HG02884 (cell line): Measurements from ENCODE around the gene ZDHHC4.

Experiments
- ATAC-seq: cut with Tn5 transposase; IDR thresholded peaks from one replicate; pipeline ENCODE4 v1.9.1; 2021; ENCODE audit warnings: mild to moderate bottlenecking, moderate library complexity; ENCODE audit not compliant: unreplicated experiment

The ZDHHC4 gene

DNA sequence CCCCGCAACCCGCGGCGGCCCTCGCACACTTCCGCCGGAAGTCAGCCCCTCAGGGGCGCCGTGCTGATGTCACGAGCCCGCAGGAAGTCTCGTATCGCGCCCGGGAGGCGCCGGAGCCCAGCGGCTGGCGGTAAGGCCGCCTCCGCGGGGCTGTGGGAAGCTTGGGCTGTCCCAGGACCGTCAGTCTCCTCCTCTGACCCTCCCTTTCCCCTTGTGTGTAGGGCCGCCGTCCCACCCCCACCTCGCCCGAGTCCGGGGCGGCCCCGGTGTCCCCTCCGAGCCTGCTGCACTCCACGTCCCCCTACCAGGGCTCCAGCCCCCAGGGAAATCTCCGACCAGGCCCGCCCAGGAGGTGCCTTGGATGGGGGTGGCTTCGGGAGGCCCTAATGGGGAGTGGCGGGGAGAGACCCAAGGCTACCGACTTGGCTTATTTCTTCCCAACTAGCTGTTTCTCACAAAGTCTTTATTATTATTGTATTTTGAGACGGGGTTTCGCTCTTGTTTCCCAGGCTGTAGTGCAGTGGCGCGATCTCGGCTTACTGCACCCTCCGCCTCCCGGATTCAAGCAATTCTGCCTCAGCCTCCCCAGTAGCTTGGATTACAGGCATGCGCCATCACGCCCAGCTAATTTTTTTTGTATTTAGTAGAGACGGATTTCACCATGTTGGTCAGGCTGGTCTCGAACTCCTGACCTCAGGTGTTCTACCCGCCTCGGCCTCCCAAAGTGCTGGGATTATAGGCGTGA, at the start of gene ZDHHC4:
Gene ZDHHC4 (plus strand): TSS at position 86 of the 745 bp plus-strand sequence. CDS start 3,108 bp downstream, outside the sequence.
- peak; percentile 91 for ATAC-seq

DNA sequence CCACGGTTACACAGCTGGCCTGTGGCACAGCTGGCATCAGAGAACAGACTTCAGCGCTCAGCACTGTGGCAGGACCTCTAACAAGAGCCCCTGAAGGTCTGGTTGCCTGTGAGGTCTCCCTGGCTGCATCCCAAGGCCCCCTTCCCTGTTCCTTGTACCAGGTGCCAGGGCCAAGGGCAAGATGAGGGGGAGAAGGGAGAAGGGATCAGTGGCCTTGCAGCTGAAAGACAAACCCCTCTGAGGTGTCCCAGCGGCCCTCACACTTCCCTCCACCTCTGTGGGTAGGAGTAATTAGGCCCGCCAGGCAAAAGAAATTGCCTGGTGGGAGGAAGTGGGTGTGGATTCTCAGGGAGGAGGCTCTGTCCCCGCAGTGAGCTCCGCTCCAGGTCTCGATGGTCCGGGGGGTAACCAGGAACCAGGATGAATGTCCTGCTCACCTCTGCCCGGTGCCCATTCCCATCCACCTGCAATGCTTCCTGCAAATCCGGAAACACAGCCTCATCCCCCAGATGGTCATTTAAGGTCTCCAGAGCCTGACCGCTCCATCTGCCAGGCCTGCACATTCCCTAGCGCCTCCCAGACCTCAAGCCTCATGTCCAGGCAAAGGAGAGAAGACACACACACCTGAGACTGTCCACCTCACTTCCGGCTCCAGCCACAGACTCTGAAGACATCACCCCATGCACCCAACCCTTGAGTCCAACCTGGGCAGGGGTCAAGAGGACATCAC, 48.7 kb upstream of the ZDHHC4 start:
- no peak for ATAC-seq

DNA sequence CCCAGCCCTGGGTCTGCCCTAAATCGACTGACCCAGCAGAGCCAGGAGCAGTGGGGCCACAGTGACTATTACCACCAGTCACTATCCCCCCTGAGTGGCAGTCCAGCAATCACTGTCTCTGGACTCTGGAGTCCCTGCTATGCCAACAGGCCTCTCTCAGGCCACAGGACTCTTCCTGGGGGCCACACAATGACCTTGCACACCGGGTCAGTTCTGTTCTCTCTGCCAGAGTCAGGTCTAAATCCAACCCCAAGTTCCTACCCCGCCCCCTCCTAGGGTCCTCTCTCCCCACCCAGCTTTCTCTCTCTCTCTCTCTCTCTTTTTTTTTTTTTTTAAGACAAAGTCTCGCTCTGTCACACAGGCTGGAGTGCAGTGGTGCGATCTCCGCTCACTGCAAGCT, 47.6 kb upstream of the ZDHHC4 start:
- ATAC-seq = no peak

DNA sequence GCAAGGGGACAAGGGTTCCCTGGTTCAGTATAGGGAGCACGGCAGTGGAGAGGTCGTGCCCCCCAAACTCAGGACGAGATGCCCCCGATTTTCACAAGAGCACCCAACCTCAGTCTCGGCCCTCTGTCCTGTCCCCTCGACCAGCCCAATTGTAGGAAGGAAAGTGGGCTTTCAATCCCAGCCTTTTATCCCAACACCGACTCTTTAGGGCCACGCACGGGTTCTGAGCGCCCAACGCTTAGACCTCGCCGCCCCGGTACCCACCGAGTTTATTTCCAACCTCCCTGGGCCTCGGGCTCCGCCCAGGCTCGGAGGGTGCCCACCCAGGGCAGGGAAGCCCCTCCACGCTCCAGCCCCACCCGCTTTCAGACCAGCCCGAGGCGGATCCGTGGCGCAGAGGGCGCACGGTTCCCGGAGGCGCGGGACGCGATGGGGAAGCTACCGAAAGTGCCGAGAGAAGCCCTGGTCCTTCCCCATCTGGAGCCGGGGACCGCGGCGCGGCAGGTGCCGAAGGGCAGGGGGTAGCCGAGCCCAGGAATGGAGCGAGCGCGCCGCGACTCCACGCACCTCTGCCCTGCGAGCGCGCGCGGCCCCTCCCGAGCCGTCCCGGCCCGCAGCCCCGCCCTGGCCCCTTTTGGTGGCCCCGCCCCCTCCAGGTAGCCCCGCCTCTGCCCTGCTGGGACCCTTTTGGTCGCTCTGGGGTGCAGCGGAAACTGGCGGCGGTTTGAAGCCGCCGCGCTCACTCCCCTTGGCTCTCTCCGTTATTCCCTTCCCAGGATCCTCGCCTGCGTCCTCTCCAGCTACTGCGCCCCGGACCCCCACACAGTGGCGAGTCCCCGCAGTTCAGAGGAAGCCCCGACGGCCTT, 46.4 kb upstream of the ZDHHC4 start:
- no peak for ATAC-seq

DNA sequence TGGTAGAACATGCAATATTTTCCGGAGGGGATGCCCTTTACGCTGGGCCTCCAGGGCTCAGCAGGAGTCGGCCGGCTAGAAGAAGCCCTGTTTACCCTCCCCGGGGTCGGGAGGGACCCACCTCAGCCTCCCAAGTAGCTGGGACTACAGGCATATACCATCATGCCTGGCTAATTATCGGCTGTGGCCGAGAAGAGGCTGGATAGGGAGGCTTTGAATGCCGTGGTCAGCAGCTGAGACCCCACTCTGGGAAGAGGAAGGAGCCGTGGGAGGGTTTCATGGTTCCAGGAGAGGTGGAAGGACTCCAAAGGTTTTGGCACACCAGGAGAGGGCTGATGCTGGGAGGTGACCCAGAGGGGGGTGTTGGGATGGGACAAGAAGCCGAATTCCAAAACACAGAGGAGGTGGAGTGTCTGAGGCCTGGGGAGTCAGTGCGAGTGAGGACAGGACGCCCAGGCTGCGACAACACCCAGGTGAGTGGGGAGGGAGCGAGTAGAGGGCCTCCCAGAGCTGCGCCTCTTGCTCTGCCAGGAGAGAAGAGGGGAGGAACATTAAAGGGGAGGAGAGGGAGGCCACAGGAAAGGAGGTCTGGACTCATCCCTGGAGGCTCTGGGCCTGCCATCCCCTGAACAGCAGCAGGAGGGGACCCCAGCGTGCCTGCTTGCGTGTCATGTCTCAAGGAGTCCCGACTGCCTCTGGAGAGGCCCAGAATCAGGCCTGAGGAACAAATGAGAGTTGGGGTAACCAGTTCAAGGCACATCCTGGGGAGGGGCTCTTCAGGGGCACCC, 45.6 kb upstream of the ZDHHC4 start:
- no peak for ATAC-seq

DNA sequence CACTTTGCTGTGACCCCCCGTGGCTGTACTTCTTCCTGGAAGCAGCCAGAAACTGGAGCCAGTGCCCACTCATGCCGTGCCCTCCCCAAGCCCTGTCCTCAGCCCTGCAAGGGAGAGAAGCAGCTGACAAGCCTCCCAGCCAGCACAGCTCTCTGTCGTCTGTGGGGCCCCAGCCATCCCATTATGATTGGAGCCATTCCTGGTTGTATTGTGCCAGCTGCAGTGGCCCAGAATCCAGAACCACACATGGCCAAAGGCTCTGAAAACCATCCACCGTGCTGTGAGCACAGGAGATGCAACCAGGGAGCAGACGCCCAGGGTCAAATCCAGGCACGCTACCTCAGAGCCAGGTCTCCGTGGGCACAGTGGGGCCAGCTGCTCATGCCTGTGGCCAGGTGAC, 44.7 kb upstream of the ZDHHC4 start:
- ATAC-seq = no peak

DNA sequence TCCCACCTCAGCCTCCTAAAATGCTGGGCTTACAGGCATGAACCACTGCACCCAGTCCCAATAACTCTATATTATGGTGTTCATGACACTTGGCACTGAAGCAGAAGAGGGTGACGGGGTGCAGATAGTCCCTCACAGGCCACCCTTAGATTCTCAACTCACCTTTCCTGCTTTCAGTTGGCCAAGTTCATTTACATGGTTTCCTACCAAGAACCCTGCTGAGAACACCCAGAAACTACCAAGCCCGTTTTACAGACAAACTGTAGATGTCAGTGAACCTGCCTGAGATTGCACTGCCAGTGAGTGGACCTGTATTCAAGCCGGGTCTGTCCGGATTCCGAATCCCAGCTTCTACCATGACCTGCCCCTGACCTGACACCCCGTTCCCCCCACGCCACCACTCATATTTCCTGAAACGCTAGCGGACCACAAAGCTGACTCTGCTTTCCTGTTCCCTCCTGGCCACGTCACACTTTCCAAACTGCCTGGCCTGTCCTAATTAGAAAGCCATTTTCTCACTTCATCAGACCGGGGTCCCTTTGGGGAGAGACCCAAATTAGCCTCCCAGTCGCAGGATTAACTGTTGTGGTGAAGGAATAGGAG, 43.3 kb upstream of the ZDHHC4 start:
- no peak for ATAC-seq

DNA sequence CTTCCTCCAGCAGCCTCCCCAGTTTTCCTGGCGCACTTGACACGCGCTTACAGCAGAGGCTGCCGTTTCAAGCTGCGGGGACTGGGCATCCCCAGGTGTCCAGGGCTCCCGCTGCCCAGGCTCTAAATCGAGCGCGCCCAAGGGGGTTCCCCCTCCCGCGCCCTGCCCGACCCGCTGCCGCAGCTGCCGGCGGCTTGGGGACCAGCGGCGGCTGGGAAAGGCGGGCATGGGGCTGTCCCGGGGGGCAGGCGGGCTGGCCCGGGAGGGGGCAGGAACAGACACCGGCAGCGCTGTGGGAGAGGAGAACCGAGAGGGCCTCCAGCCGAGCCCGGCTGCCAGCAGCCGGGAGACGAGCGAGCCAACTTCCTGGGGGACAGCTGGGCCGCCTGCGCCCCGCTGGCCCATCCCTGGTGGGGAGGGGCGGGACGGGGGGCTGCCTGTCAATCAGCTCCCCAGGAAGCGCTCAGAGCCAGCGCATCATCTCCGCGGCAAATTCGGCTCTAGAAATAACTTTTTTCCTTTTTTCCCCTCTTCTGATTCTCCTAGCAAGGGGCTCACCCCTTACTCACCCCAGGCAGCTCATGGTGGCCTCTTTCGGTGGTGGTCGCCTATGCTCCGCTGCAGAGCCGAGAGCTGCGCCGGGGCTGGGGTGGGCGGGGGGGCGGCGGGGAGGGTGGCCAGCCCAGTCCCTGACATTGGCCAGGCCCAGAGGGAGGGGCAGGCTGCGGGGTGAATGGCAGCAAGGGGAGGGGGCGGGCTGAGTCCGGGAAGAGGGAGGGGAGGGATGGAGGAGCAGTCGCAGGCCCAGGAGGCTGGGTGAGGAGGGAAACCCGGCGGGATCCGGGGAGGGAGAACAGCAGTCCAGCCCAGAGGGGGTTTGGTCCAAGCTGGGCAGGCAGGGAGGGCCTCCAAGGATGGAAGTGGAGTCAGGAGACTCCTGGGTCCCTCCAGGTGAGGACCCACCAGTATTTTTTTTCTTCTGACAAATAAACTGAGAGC, 40.7 kb upstream of the ZDHHC4 start:
- no peak for ATAC-seq

DNA sequence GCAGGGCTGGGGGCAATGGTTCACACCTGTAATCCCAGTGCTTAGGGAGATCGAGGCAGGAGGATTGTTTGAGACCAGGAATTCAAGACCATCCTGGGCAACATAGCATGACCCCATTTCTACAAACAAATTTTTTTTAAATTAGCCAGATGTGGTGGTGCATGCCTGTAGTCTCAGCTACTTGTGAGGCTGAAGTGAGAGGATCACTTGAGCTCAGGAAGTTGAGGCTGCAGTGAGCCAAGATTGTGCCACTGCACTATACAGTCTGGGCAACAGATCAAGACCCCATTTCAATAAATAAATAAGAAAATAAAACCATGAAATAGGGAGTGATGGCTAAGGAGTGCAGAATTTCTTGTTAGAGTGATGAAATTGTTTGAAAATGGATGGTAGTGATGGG, 34.9 kb upstream of the ZDHHC4 start:
- ATAC-seq = no peak

DNA sequence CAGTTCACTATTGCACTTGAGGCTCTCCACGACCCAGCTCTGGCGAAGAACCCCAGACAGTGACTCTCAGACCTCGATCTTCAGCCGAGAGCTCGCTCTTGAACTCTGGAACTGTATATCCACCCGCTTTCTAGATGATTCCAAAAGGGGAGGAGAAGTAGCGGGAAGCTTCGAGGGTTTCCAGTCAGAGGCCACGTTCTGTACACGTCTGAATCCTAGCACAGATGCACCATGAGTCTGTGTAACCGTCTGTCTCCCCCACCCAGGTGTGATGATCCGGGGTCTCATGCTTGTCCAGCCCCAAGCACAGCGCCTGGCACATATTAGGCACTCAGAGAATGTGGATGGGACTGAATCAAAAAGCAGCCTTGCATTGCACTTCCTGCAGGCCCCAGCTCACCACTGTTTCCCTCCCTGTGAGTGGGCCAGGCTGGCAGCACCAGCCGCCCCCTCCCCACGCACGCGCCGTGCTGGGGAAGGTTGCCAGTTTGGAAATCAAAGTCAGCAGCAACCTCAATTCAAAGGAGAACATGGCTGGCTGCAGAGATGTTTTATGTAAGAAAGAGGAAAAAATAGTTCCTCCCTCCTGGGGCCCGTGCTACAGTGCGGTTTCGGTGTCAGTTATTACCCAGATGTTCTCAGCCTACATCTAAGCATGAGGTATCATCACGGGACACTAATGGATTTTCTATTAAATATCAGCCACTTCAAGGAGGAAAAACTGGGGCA, 31.7 kb upstream of the ZDHHC4 start:
- ATAC-seq = peak; percentile 62

DNA sequence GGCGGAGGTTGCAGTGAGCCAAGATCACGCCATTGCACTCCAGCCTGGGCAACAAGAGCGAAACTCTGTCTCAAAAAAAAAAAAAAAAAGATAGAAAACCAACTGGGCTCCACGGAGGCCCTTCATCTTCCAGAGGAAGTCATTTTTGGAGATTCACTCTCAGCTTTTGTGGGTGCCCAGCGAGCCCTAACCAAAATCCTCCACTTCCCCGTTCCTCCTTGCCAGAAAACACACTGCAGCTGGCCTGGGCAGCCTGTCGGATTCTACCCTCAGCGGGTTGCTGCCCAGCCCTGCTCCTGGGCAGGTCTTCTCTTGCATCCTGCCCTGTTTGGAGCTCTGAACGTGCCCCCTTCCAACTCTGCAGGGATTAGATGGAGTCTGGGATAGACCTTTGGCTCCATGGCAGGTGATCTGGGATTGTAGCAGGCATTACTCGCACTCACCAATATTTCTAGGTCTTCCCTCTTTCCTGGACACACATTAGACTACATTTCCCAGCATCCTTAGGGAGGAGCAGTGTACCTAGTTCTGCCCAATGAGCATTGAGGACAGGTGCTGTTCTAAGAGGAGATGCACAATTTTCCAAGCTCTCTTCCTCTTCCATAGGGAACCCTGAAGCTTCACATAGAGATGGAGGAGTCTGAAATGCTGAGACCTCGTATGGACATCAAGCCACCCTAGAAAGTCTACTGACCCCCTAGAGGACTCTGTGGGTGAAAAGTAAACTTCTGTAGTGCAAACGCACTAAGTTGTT, 30.6 kb upstream of the ZDHHC4 start:
- no peak for ATAC-seq

DNA sequence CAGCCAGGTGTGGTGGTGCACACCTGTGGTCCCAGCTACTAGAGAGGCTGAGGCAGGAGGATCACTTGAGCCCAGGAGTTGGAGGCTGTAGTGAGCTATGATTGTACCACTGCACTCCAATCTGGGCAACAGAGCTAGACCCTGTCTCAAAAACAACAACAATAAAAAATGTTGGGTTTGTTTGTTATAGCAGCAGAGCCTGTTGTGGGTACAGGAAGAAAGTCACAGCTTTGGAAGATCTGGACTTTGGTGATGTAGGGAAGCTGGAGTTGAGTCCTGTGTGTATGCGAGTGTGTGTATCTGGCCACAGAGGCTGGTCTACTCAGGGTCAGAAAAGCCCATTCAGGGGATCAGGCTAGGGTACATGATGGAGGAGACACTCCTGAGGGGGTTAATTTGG, 29.9 kb upstream of the ZDHHC4 start:
- ATAC-seq = no peak

DNA sequence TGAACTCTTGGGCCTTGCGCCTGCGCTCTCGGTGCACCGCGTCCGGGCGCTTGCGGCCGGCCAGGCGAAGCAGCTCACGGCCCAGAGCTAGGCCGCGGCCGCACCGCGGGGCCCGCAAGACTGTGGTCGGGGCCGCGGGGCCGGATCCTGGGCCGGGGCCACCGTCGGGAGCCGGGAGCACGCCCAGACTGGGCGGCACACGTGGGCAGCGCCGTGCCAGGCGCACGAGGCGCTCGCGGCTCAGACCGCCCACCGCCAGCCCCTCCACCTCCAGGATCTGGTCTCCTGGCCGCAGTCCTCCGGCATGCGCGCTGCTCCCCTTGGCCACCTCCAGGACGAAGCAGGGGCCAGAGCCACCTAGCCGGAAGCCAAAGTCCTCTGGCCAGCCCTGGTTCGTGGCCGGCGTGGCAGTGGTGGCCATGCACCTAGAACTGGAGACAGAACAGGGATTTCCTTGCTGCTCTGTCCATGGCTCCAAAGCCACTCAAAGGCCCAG, 26.2 kb upstream of the ZDHHC4 start, which contains the start of gene GRID2IP:
Gene GRID2IP (minus strand): TSS at position 446 of the 496 bp plus-strand sequence. CDS start 25 bp downstream, at position 421.
- no peak for ATAC-seq

DNA sequence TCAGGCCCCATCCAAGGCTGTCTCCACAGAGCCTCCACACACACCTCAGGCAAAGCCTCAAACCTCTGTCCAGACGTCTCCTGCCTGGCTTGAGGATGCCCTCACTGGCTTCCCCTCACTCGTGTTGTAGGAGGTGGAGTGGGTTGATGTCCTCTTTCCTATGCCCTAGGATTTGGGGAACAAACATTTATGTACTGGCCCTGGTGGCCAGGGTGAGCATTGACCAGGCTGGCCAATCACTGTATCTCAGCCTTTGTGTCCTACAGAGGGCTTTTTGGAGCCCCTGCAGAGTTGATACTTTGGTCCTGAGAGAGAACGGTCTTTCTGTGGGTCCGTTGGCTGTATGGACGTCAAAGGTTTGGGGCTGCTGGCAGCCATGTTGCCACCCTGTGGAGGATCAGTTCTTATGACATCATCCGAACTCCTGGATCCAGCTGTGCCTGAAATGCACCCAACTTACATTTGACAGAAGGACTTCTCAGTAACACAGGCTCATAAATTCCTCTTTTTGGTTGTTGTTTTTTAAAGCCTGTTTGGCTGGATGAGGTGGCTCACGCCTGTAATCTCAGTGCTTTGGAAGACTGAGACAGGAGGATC, 23.7 kb upstream of the ZDHHC4 start:
- ATAC-seq = no peak

DNA sequence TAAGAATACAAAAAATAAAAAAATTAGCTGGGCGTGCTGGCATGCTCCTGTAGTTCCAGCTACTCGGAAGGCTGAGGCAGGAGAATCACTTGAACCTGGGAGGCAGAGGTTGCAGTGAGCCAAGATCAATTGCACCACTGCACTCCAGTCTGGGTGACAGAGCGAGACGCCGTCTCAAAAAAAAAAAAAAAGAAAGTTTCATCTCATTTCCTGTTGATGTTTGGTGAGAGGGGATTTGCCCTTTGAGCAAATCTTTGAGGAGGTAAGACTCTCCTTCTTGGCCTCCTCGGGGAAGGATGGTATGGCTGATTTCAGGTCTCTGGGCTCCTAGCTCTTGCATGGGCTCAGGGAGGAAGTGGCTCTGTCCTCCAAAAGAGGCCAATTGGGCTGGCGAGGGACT, 22.4 kb upstream of the ZDHHC4 start:
- ATAC-seq = no peak

DNA sequence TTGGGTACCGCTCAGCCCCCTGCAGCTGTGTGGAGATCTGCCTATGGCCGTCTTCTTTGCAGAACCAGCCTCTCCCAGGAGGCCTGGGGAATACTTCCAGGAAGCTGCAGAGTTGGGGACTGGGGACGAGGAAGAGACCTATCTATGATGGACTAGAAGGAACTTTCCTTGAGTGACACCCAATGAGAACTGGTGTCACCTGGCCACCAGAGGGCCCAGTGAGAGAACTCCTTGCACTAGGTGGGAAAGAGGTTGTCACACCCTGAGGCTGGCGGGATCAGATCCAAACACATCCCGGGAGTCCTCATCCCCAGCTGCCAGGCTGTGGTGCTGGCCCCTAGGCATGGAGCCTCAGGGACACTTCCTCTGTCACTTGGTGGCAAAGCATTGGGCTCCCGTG, 21.1 kb upstream of the ZDHHC4 start:
- no peak for ATAC-seq

DNA sequence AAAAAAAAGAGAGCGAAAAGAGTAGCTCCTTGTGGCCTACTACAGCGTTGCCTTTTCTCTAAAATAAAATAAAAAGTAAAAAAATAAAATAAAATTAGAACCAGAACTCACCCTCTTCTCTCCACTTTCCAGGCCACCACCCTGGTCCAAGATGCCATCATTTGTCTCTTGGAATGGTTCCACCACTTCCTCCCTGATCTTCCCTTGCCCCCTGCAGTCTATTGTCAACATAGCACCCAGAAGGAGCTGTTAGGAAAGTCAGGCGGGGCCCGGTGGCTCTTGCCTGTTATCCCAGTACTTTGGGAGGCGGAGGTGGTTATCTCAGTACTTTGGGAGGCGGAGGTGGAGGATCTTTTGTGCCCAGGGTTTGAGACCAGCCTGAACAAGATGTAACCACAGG, 18.4 kb upstream of the ZDHHC4 start:
- ATAC-seq = no peak
